ENCODE data around the gene KIF3C. TPM values are rescaled to one million over a fixed set of nuclear protein-coding genes. Genes with fewer than 3 reads are reported as not detected.

KIF3C gene
- total and polyA plus RNA-seq, 2 of the 8 experiments (the other 6 are each of a cell fraction or from before 2014, with no cell fraction given), result 13.4 to 58.1 TPM

- H2BK120ac ChIP-seq (replicated peaks; ENCODE audit: low read depth, low read length), result no peak overlapping the region
- H3K18ac ChIP-seq (ENCODE audit: extremely low read depth, low read length), result no peak overlapping the region
- no peak overlapping the region for H3K4me3 ChIP-seq (ENCODE audit: extremely low read depth in 1 of 4, insufficient read depth in 2 of 4, low read depth in 3 of 4, low read length in 4 of 4)
- H3K9me3 ChIP-seq (ENCODE audit: insufficient read depth in 2 of 2, low read depth in 1 of 2, low read length in 1 of 2), result no peaks in the 10 kb centered on the region
- no peak overlapping the region for H2BK15ac ChIP-seq (ENCODE audit: low read length)
- no peak for DNase-seq (ENCODE audit: low read depth in 1 of 2, low spot score in 2 of 2)
- POLR2A ChIA-PET (ENCODE audit: partially characterized antibody), result interaction anchor here (1.4 kb wide), 1 partner anchor 49 kb away, joined by 4 read pairs; no protein-coding TSS in a partner anchor
- H2BK5ac ChIP-seq (ENCODE audit: low read depth, low read length), result no peak overlapping the region
- no peaks in the 10 kb centered on the region for H3K27me3 ChIP-seq (replicated peaks in 1 of 4; ENCODE audit: control insufficient read depth in 3 of 4, extremely low read depth in 1 of 4, insufficient read depth in 3 of 4, low read length in 3 of 4)
- H3K27ac ChIP-seq (ENCODE audit: low read depth, low read length), result no peak overlapping the region
- peaks cover 0 to 37% (median 4%) of the 10 kb centered on the region in 4 experiments; a peak in 4 of 8 replicates for H3K36me3 ChIP-seq (ENCODE audit: control insufficient read depth in 2 of 4, insufficient read depth in 4 of 4, low read length in 3 of 4)
- no peak overlapping the region for H3K9ac ChIP-seq (replicated peaks in 1 of 4; ENCODE audit: extremely low read depth in 1 of 4, low read depth in 3 of 4, low read length in 3 of 4)
- H3K14ac ChIP-seq (ENCODE audit: insufficient read length), result no peak overlapping the region
- no peak overlapping the region for H4K8ac ChIP-seq (ENCODE audit: extremely low read depth, insufficient read depth, low read length)
- H4K5ac ChIP-seq (ENCODE audit: insufficient read length, low read depth, low read length), result no peak overlapping the region
- H3K23me2 ChIP-seq (ENCODE audit: low read depth, low read length), result peaks cover 9% of the 10 kb centered on the region; the same call in 1 of the 2 replicates
- peaks cover 3 to 51% of the 10 kb centered on the region in 2 experiments; a peak in 1 of 4 replicates for H3K79me2 ChIP-seq (ENCODE audit: control insufficient read depth in 1 of 2, insufficient read depth in 2 of 2, low read length in 2 of 2)
- H2AFZ ChIP-seq (ENCODE audit: low read length), result no peak overlapping the region
- 81% methylated on average over 6 of the region's 6 CpGs; no CpG with 5 or more reads in 1 of the 2 experiments for WGBS, 2 experiments (ENCODE audit: extremely low coverage in 1 of 2, insufficient coverage in 1 of 2, insufficient read length in 1 of 2, insufficient replicate concordance in 2 of 2, low coverage in 1 of 2, low lambda C conversion rate in 2 of 2, missing lambda C conversion rate in 1 of 2)
- peaks cover 21% of the 10 kb centered on the region for H3K79me1 ChIP-seq (ENCODE audit: low read depth, low read length)
- H3K23ac ChIP-seq (ENCODE audit: insufficient read length), result no peak overlapping the region
- no peak for FAIRE-seq
- no peak overlapping the region for H2BK12ac ChIP-seq (ENCODE audit: low read depth, low read length)
- H3K56ac ChIP-seq (replicated peaks; ENCODE audit: insufficient read length, low read depth, low read length), result no peak overlapping the region
- CTCF ChIA-PET (ENCODE audit: partially characterized antibody), result interaction anchor here (0.8 to 1.5 kb wide), 6 partner anchors 7 to 172 kb away, joined by 3 to 7 read pairs (median 4); no protein-coding TSS in a partner anchor
- H4K20me1 ChIP-seq (replicated peaks in 1 of 2; ENCODE audit: control insufficient read depth in 1 of 2, insufficient read depth in 2 of 2, low read length in 2 of 2), result peaks cover 6 to 8% of the 10 kb centered on the region in 2 experiments
- H2AK5ac ChIP-seq (ENCODE audit: low read depth, low read length), result no peak overlapping the region
- peaks cover 3 to 26% (median 7%) of the 10 kb centered on the region in 4 experiments for H3K4me1 ChIP-seq (replicated peaks in 1 of 4; ENCODE audit: control insufficient read depth in 3 of 4, insufficient read depth in 4 of 4, low read length in 3 of 4)
- peak overlapping the region; percentile 16 to 97; a peak in 1 of 4 replicates for H3K4me2 ChIP-seq (ENCODE audit: insufficient read depth in 1 of 2, low read depth in 2 of 2, low read length in 2 of 2)
- H4K91ac ChIP-seq (replicated peaks; ENCODE audit: insufficient read length, low read length), result no peak overlapping the region
- no peak overlapping the region for H3K4ac ChIP-seq (replicated peaks; ENCODE audit: insufficient read length, low read depth, low read length)
- no peak overlapping the region for H2BK20ac ChIP-seq (ENCODE audit: low read length)
- TF ChIP-seq NANOG (IDR thresholded peaks at IDR 0.05; ENCODE audit: insufficient read depth, low read depth, low read length, poor library complexity, severe bottlenecking) (no peak), TEAD4 (IDR thresholded peaks at IDR 0.05; ENCODE audit: low read depth, low read length) (no peak), BACH1 (IDR thresholded peaks at IDR 0.05; ENCODE audit: low read length) (no peak), CHD1 (IDR thresholded peaks at IDR 0.05; ENCODE audit: low read depth, low read length) (no peak), CREB1 (IDR thresholded peaks at IDR 0.05) (no peak), HDAC6 (IDR thresholded peaks at IDR 0.05; ENCODE audit: low read depth, low read length) (no peak), SIX5 (IDR thresholded peaks at IDR 0.05; ENCODE audit: low read depth, low read length) (no peak), POLR2A (IDR thresholded peaks at IDR 0.05; ENCODE audit: control extremely low read depth in 1 of 2, low read depth in 2 of 2, low read length in 2 of 2) (no peak), YY1 (IDR thresholded peaks at IDR 0.05; ENCODE audit: low read depth, low read length) (no peak), EP300 (IDR thresholded peaks at IDR 0.05; ENCODE audit: borderline replicate concordance in 1 of 2, low read depth in 2 of 2, low read length in 2 of 2) (no peak), RBBP5 (IDR thresholded peaks at IDR 0.05; ENCODE audit: borderline replicate concordance, low read depth, low read length) (no peak), RNF2 (IDR thresholded peaks at IDR 0.05; ENCODE audit: borderline replicate concordance, low read depth, low read length, missing control alignments, poor library complexity, severe bottlenecking) (no peak), JUND (IDR thresholded peaks at IDR 0.05; ENCODE audit: low read length) (no peak)
Measured at GRCh38 chr2:25976983-25977741, 5.1 kb downstream of the KIF3C start.

Data from H1 (cell line).